AG04449 (cell line): Measurements from ENCODE around the gene CREB5.

Source experiments
- CTCF ChIA-PET: fragments of 350-600 bp; formaldehyde crosslinking; extraction: SDS; loops from one replicate; lab custom pipeline; 2021; ENCODE audit warnings: antibody characterized with exemption; lab: Yijun Ruan, JAX
- POLR2A ChIA-PET: fragments of 400-600, 350-600 bp; formaldehyde crosslinking; extraction: SDS; loops from one replicate; lab custom pipeline; 2020; ENCODE audit warnings: antibody characterized with exemption, inconsistent platforms; lab: Yijun Ruan, JAX
- DNase-seq: peaks from one replicate; pipeline ENCODE4 v3.0.0-alpha.2; 2010; ENCODE audit warnings: low read depth, low spot score
- H3K4me3 ChIP-seq: 2 replicates; pipeline ENCODE4 v1.5.1; 2011; ENCODE audit warnings: low read depth, mild to moderate bottlenecking, control low read depth, low read length
- CTCF ChIP-seq: IDR thresholded peaks from one replicate; pipeline ENCODE4 v1.5.1; 2011; ENCODE audit warnings: mild to moderate bottlenecking, moderate library complexity, low read length, control low read depth, inconsistent platforms; ENCODE audit not compliant: insufficient read depth; ENCODE audit errors: missing control alignments

The CREB5 gene

DNA sequence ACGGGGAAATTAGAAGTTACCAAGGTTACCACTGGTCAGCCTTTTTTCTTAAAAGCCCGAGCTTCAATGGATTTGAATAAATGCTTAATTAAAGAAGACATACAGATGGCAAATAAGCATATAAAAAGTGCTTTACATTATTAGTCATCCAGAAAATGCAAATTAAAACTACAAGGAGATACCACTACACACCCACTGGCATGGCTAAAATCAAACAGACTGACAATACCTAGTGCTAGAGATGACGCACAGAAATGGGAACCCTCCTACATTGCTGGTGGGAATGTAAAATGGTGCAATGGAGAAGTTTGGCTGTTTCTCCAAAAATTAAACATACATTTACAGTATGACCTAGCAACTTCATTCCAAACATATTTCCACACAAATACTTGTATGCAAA lies 38.3 kb upstream of the CREB5 start:
- no peak overlapping the region for H3K4me3 ChIP-seq
- no peak for TF ChIP-seq CTCF
- CTCF ChIA-PET = no interaction called here
- no peak for DNase-seq
- POLR2A ChIA-PET = no interaction called here

- ChIA-PET CTCF (interaction anchor here (1.0 to 3.3 kb wide), 3 partner anchors 13 to 18 kb away, joined by 3 to 19 read pairs (median 3); no protein-coding TSS in a partner anchor), POLR2A (no interaction called here)
- no peak for DNase-seq
- no peak for TF ChIP-seq CTCF
- no peak overlapping the region for H3K4me3 ChIP-seq
Measured at GRCh38 chr7:28375729-28376128, 36.6 kb upstream of the CREB5 start.

GRCh38 chr7:28376634-28377033 lies 35.7 kb upstream of the CREB5 start:
- ChIA-PET CTCF (interaction anchor here (3.3 kb wide), 1 partner anchor 12 kb away, joined by 19 read pairs; no protein-coding TSS in a partner anchor), POLR2A (interaction anchor here (1.0 kb wide), 1 partner anchor 10 kb away, joined by 3 read pairs; no protein-coding TSS in a partner anchor)
- DNase-seq = no peak
- no peak for TF ChIP-seq CTCF
- no peak overlapping the region for H3K4me3 ChIP-seq

DNA sequence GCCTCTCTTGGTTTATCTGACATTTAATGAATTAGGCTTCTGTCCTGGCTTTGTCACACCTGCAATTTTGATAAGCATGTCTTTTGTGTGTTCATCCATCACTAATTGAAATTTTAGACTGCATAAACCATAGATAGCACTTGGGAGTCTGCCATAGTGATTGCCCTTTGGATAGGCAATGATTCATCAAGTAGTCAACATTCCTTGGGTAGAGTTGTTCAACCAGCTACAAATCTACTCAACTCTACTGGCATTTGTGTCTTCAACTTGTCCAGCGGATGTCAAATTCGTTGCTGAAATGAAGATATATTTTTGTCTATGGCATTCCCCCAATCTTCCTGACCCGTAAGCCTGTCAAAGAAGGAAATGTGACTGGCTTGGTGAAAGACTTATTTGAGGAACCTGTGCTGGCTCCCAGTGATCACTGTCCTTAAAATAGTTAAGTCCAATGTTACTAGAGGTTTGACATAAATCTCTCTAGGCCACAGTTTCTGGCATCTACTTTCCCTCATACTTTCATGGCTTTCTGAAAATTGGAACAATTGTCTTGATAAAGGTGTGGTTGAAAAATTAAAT lies 33.7 kb upstream of the CREB5 start:
- H3K4me3 ChIP-seq = no peak overlapping the region
- CTCF ChIA-PET = interaction anchor here (1.7 to 3.3 kb wide), 3 partner anchors 8 to 11 kb away, joined by 4 to 19 read pairs (median 16); no protein-coding TSS in a partner anchor
- POLR2A ChIA-PET = interaction anchor here (0.6 kb wide), 1 partner anchor 246 kb away, joined by 3 read pairs; no protein-coding TSS in a partner anchor
- TF ChIP-seq CTCF = no peak
- no peak for DNase-seq

GRCh38 chr7:28381466-28381865 lies 30.9 kb upstream of the CREB5 start:
- CTCF ChIA-PET = interaction anchor here (1.2 to 1.4 kb wide), 2 partner anchors 8 to 19 kb away, joined by 3 to 5 read pairs; no protein-coding TSS in a partner anchor

More at GRCh38 chr7:28381466-28381865, 30.9 kb upstream of the CREB5 start:
- DNase-seq = no peak
- no peak for TF ChIP-seq CTCF
- H3K4me3 ChIP-seq = no peak overlapping the region
- POLR2A ChIA-PET = no interaction called here
